HG03139 (cell line): ENCODE measurements around the gene ZBTB20.
"Not testable (repeated sequence)": the region's sequence is repeated elsewhere in the genome, so short reads cannot be mapped to it uniquely, and the experiment has no call there.

ENCODE experiments used
- ATAC-seq: cut with Tn5 transposase; IDR thresholded peaks from one replicate; pipeline ENCODE4 v1.9.1; 2021; ENCODE audit not compliant: unreplicated experiment

The ZBTB20 gene

DNA sequence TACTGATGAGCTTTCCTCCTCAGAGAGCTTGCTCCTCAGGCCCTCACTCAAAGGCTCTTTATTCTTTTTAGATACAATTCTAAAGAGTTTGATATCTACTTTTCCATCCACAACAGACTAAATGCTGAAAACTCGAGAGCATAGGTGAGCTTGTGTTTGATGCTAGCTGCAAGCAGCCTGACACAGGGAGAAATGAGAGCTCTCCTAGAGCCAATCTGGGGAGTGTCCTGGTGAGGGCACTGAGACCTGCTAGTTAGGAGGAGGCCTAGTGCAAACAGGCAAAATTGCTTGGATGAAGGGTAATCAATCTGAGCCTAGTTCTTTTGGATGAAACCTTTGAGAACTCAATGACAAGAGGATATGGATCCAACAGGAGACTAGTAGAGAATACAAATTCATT is 300.8 kb downstream of the ZBTB20 start:
- no peak for ATAC-seq

DNA sequence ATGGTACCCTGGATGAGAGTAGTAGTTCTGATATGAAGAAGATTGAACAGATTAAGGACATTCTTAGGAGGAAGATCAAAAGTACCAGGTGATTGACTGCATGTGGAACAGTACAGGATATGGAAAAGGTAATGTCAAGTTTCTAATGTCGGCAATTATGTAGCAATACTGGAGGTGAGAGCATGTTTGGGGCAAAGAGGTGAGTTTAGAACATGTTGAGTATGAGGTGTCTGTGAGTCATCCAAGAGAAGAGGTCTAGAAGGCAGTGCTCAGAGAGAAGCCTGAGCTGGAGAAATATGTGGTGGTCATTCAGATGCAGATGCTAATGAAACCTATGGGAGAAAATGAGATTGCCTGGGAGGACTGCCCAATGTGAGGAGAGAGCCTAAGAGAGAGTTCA is 305.6 kb downstream of the ZBTB20 start:
- ATAC-seq, result no peak

DNA sequence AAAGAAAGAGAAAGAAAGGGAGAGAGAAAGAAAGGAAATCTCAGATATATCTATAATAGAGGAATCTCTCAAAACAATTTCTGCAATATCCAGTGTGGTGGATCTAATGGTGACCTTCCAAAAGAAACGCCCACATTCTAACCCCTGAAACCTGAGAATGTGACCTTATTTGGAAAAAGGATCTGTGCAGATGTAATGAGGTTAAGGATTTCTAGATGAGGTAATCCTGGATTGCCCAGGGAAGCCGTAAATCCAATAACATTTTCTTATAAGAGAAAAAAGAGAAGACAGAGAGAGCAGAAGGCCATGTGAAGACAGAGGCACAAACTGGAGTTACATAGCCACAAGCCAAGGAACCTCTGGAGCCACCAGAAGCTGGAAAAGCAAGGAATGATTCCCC is 307.6 kb downstream of the ZBTB20 start:
- no peak for ATAC-seq

DNA sequence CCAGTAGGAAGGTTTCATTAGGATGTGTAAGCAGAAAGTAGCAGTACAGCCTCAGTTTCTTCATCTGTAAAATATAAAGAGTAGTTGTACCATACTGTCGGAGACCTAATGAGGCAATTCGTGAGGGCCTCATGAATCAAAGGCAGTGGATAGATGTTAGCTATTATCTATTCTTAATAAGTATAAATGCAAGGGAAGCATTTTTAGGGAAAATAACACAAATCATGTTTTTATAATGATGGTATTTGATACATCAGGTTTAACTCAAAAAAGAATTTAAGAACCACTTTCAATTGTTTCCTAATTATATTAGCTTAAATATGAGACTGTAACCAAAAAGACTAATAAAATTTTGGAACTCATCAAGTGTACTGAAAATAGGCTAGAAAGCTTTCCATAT is 309.1 kb downstream of the ZBTB20 start:
- ATAC-seq, result no peak

DNA sequence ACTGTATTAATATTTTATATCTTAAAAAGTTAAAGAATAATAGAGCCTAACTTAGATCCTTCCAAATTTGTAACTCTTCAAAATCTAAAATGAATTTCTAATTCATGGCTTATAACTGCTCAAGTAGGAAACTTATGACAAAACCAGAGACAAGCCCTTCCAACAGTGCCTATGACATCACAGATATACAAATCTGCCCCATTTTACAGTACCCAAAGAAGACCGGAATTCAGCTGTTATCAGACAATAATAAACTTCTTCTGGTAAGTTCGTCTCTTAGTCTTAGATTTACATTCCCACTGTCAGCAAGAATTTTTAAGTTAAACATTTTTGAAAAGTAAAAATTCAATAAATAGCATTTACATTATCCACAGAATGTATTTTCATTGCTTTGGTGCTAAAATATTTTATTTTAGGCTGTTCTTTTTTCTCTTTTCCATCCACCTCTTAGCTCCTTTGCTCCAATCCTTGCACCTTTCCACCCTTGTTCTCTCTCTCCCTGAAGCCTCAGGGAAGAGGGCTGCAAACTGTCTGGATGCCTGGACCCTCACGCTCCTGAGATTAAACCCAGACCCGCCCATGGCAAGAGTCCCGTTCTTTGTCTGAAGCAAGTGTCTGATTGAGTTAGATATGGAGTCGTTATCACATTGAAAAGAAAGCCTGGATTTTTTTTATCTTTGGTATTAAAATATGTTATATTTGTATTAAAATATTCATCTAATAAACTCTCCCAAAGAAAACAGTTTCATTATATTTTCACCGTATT is 312.7 kb downstream of the ZBTB20 start:
- ATAC-seq, result no peak

DNA sequence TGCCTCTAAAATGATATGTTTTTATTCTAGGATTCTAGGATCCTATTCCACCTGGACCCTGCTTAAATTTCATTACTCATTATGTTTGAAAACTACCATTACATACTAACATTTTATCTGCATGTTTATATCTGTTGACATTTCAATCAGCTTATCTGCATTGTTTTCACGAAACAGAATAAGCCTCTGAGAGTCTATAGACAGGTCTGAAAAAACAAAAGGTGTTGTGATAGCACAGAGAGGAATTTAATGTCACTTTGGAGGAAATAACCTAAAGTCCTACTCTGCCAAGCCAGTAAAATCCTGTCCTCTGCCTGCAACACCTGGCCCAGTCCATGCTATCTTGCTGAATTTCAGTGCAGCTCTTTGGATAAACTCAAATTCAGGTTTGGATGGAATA is 315.2 kb downstream of the ZBTB20 start:
- no peak for ATAC-seq

DNA sequence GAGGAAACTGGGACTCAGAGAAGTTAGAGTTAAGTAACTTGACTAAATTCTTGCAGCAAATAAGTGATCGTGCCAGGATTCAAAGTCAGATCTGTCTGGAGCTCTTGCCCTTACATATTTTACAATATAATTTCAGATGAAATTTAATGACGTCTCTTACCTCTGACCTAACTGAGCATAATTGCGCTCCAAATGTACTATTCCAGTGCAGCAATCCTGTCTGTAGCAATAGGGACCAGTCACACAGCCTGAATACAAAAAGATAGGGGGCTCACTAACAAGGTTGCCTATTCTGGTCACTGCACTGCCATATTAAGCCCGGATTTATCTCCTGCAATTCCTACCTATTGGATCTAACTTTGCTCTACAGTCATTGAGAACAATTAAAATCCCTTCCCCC is 316.4 kb downstream of the ZBTB20 start:
- ATAC-seq, result no peak

DNA sequence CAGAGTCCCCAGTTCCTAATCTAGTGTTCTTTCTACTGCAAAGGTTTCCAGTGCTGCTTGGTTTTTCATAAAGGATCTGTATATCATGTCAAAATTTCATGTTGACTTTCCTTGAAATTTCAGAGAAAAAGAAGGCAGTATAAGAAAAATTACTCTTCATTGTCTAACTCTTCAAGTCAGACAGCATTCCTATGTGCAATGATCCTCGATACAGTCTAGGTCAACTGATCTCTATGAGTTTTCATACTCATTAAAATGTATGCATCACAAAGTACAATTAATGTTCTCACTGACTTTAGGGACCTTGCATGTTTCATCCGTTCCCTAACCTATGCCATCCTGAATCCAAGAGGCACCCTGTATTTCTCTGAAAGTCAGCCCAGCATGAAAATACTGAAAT is 317.3 kb downstream of the ZBTB20 start:
- no peak for ATAC-seq

DNA sequence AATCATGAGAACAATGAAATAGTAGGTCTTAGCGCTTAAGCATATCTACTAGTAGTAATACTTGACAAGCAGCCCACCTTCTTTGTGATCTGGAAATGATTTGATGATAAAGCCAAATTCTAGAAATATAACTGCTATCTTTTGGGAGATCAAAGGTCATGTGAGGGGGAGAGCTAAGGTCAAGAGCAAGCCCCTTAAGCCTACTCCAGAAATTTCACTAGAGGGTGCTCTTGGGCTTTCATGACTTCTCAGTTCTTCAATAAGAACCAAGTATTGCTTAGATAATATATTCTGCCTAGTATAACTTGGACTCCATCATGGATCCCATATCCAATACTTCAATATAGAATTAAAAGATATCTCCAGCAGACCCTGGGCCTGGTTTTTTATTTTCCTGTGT is 319.6 kb downstream of the ZBTB20 start:
- ATAC-seq, result peak; percentile 85

DNA sequence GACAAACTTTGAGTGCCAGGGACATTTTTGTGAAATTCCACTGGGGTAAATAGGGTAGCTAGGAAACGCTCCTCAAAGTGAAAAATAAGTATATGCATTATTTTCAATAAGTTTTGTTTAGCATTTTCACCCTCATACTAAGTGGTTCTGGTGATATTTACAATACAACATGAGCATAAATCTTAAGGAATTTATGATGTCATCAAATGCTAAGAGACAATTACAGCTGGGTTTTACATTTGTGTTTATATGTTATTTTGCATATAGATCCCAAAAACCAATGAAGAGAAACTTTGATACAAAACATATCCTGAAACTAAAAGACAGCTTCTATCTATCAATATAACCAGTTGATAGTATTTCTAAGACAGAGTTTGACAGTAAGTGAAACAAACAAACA is 323.1 kb downstream of the ZBTB20 start:
- no peak for ATAC-seq

DNA sequence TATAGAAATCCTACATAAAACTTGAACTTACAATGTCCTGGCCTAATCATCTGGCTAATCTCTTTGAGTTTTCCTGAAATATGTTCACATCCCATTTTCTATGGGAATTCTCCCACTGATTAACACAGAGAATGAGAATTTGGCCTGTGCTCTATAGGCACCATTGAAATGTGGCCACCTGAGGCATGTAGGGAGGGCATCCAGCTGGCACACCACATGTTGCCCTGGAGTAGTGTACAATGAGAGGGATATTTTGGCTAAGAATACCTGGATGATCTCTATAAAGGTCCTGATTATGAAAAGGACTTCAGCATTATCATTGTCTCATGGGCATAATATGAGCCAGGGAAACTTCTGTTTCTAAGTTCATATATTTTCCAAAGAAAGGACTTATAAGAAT is 324.0 kb downstream of the ZBTB20 start:
- no peak for ATAC-seq

DNA sequence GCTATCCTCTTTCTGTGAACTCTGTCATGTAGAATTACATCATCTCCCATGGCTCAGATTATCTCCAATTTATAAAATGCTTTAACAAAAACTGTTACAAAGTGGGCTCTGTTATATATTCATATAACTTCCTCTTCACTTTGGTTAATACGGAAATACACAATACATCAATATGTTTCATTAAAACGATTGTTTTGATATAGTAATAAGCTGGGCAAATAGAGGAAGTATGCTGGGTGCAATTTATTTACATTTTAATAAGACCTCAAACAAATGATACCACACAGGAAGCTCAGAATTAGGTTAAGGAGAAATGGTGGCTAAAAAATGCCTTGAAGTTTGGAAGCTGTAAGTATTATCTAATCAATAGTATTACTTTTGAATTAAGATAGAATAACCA is 331.0 kb downstream of the ZBTB20 start:
- no peak for ATAC-seq

DNA sequence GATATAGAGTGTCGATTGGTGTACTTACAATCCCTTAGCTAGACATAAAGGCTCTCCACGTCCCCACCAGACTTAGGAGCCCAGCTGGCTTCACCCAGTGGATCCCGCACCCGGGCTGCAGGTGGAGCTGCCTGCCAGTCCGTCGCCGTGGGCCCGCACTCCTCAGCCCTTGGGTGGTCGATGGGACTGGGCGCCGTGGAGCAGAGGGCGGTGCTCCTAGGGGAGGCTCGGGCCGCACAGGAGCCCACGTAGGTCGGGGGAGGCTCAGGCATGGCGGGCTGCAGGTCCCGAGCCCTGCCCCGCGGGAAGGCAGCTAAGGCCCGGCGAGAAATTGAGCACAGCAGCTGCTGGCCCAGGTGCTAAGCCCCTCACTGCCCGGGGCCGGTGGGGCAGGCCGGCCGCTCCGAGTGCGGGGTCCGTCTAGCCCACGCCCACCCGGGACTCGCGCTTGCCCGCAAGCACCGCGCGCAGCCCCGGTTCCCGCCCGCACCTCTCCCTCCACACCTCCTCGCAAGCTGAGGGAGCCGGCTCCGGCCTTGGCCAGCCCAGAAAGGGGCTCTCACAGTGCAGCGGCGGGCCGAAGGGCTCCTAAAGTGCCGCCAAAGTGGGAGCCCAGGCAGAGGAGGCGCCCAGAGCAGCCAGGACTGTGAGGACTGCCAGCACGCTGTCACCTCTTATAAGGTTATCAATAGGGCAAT is 334.4 kb downstream of the ZBTB20 start:
- not testable (repeated sequence) for ATAC-seq

DNA sequence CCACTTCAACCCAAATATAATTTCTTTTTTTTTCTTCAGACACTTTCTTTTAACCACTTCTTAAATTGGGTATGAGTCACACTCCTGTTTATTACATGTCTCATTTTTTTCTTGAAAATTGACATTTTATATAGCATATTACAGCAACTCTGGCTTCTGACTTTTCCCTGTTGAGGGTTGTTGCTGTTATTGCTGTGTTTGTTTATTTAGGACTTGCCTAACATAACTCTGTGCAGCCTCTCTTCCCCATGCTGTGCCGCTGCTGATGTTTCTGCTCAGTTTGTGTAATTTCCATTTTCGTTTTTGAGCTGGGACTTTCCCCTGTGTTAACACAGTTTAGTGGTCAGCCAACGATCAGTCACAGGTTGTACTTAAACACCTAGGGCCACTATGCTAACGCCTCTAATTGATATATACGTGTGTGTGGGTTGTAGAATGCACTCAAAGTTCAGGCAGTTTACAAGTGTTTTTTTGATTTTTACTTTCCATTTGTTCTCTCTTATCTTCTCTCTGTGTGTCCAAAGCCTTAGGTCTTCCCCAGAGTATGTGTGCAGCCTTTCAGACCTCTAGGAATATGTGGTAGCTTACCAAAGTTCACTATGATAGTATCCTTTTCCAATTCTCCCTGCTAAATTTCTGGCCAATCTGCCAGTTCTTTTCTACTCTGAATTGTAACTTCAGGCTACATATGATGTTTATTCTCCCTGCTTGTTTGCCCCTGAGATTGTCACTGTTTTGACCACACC is 337.2 kb downstream of the ZBTB20 start:
- peak; percentile 98 for ATAC-seq

DNA sequence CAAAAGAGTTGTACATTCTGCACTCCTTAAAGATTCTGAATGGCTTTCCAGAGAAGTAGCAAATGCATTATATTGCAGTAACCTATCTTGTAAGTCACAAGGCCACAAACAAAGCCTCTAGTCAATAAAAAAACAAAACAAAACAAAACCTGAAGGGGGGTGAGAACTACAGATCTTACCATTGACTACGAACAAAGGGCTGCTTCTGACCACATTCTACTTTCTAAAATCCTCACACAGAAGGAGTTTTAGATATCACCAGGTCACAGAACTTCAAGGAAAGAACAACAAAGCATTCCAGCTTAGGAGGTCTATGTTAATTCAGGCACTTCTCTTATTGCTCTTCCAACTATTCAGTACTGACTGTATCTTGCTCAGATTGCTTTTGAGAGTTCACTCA is 343.0 kb downstream of the ZBTB20 start:
- ATAC-seq, result no peak

DNA sequence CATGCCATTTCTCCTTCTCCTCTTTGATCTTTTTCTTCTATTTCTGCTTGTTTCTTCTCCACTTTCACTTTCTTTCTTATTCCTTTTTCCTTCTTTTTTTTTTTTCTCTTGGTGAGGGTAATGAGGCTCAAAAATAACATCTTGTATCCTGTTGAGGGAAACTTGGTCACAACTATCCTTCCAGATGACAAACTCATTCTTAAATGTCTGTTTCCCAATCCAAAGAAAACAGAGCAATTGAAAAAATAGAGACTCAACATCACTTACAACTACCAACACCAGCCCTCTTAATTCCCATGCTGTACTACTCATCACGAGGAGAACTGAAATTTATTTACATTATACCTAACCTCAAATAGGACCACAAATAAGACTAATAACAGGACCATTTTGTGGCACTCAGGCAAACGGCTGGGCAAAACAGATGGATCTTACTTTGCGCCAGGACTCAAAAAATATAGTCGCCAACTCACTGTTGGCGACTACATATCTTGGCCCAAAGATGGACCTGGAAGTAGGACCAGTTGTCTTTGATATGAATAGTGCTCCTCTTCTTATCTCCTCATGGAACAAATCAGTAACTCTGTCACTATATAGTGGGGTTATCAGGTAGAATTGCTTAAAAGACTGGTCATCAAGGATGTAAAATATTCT is 343.9 kb downstream of the ZBTB20 start:
- no peak for ATAC-seq

DNA sequence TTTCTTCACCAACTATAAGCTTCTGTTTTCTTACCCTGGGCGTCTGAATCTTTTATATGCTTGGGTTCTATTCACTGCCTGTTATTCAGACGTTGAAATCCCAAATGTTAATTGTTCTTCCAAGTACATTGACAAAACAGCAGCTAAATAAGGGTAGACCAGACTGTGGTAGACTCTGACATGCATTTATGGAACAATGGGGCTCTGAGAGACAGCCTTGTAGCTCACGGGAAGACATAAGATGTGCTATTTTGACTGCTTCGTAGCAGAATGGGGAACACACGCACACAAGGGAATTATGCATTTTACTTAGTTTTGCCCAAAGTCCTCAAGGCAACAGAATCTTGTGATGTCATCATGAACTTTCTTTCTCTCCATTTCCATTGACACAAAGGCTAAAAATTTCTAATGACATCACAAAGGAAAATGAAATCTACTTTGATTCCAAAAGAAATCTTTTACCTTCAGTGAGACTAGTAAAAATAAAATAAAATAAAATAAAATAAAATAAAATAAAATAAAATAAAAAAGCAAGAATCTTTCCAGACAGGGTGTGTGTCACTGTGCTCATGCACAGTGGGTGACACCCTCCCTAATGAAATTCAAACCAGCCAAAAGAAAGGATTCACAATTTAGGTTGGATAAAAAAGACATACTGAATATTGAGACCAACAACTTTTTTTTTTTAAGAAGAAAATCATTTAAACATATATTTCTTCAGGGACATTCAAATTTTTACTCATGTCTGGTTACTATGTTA is 346.6 kb downstream of the ZBTB20 start:
- no peak for ATAC-seq

DNA sequence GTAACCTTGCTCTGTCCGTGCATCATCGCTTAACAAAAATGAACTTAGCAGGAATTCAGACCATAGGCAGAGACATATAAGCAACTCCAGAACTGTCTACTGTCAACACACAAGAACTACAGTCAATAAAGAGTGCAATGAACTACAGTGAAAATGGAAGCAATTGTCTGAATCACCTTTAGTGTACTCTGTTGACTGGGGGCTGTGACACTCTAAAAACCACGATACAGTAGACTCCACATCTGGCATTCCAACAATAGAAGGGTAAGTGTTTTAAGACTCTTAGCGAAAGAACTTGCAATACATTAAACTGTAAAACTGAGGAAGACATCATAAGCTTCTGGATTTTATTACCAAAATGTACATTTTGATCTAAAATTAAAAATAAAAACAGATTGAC is 347.3 kb downstream of the ZBTB20 start:
- ATAC-seq, result no peak

DNA sequence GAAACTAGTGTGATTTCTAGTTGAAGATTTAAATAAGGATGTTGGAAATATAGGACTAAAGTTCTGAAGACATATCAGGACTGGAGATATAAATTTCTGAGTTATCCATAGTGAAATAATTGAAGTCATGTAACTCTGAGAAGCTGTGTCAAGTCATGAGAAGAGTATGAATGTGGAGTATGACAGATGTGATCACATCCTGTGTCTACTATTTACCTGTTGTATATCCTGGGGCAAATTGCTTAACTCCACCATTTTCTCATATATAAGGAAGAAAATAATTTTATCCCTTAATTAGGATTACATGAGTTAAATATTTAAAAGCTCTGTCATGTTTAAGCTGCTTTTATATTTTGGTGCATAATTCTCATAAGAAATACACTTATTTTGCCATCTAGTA is 350.3 kb downstream of the ZBTB20 start:
- ATAC-seq, result no peak

DNA sequence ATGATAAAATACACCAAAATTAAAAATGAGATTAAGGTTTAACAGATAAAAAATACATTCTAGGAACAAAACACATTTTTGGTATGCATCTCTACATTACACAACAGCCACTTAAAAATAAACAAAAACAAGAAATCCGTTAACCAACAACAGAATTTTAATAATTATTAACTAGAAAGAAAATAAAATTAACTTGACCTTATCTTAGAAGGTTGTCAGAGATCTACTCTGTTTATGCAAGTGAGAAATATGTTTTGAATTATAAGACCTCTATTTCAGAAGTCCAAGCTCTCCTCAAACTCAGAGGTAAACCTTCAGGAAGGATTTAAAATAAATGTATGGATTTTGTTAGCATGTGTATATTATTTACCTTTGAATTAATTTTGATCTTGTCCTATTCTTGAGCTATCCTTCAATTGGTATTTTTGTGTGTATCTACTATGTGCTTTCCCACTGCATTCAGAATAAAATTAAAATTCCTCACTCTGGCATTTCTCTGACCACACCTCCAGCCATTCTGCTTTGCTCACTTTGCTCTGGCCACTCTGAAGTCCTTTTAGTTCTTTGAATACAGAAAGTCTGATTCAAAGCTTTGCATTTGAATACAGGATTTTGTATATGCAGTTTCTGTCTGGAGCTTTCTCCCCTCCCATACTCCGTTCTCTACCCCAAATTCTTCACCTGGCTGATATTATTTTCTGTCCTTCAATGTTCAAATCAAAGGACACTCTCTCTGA is 352.0 kb downstream of the ZBTB20 start:
- no peak for ATAC-seq
